ENCODE measurements around the gene RMDN2.

DNA sequence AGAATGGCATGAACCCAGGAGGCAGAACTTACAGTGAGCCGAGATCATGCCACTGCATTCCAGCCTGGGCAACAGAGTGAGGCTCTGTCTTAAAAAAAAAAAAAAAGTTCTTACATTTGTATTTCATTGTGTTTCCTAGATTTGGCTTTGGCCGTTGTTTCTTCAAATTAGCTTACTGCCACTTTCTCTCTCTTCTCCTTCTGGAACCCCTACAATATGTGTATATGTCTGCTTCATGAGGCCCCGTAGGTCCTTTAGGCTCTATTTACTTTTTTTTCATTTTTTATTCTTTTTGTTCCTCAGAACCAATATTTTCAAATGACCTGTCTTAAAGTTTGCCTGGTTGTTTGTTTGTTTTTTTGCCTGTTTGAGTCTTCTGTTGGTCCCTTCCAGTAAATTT, 41.2 kb downstream of the RMDN2 start:
- TF ChIP-seq, protein P1, sequence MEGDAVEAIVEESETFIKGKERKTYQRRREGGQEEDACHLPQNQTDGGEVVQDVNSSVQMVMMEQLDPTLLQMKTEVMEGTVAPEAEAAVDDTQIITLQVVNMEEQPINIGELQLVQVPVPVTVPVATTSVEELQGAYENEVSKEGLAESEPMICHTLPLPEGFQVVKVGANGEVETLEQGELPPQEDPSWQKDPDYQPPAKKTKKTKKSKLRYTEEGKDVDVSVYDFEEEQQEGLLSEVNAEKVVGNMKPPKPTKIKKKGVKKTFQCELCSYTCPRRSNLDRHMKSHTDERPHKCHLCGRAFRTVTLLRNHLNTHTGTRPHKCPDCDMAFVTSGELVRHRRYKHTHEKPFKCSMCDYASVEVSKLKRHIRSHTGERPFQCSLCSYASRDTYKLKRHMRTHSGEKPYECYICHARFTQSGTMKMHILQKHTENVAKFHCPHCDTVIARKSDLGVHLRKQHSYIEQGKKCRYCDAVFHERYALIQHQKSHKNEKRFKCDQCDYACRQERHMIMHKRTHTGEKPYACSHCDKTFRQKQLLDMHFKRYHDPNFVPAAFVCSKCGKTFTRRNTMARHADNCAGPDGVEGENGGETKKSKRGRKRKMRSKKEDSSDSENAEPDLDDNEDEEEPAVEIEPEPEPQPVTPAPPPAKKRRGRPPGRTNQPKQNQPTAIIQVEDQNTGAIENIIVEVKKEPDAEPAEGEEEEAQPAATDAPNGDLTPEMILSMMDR (conservative IDR thresholded peaks at IDR 0.05; ENCODE audit: low read depth, low read length) = no peak
- no peak for TF ChIP-seq EZH2 (IDR thresholded peaks at IDR 0.05; ENCODE audit: borderline replicate concordance, low read depth, low read length, poor library complexity, severe bottlenecking)

Data from A673 (cell line).